Fibroblast of the aortic adventitia (primary cell): Measurements from ENCODE around the gene NPC1L1. TPM values are rescaled to one million over a fixed set of nuclear protein-coding genes. Genes with fewer than 3 reads are reported as not detected.

Experiments used
- DNase-seq: peaks from one replicate; pipeline ENCODE4 v3.0.0-alpha.2; 2010; ENCODE audit warnings: low read depth
- H3K4me3 ChIP-seq: 2 replicates; pipeline ENCODE4 v1.5.1; 2011; ENCODE audit warnings: low read depth, mild to moderate bottlenecking, control low read depth, low read length, moderate library complexity
- CTCF ChIP-seq: IDR thresholded peaks from 2 replicates; pipeline ENCODE4 v1.5.1; 2011; ENCODE audit warnings: mild to moderate bottlenecking, low read length, control low read depth, inconsistent platforms; ENCODE audit not compliant: insufficient read depth
- total RNA-seq: library from RNA; depleted of rRNA; stranded (reverse); fragments of >200 nt; gene quantifications from 2 replicates; pipeline ENCODE4 v1.2.3, GENCODE V29; 2012; ENCODE audit warnings: low replicate concordance

The NPC1L1 gene
- total RNA-seq, 1 donor: under 0.01 TPM

GRCh38 chr7:44470628-44471245 lies 70.4 kb downstream of the NPC1L1 start:
- TF ChIP-seq CTCF: no peak
- DNase-seq: no peak
- H3K4me3 ChIP-seq: no peak overlapping the region

DNA sequence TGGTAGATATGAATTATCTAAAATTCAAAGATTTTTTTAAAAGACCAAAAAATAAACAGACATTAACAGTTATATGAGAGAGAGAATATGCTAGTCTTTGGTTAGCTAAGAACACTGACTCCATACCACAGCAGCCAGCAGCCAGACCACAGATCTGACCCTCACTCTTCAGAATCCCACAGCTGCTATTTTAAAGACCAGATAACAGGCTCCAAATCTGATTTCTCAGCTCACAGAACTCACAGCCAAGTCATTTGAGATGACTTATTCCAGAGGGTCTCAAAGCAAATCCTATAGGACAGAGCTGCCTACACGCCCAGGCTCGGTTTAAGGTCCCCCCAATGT lies 71.0 kb downstream of the NPC1L1 start:
- DNase-seq: no peak
- no peak overlapping the region for H3K4me3 ChIP-seq
- TF ChIP-seq CTCF: no peak

DNA sequence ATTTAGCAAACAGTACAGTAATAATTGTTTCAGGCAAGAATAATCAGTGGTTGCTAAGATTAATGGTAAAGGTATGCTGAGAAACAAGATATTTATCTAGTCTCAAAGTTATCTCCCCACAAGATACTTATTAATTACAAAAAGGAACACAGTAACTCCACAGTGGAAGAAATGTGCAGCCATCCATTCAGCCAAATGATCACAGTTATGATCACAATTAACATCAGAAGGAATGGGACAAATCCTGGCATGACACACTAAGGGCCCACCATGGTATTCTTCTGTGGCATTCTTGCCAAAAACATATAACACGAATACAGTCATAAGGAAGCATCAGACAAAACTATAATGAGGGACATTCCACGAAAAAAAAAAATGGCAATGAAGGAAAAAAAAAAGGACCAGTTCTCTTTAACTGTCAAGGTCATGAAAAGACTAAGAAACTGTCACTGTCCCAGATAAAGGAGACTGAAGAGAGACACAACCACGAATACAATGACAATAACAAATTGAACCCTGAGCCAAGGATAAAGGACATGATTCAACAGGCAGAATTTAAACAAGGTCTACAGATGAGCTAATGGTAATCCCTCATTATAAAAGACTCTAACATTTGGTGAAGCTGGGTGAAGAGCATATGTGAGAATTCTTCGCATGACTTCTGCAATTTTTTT lies 71.5 kb downstream of the NPC1L1 start:
- TF ChIP-seq CTCF: no peak
- DNase-seq: no peak
- no peak overlapping the region for H3K4me3 ChIP-seq

GRCh38 chr7:44467217-44467548 lies 73.9 kb downstream of the NPC1L1 start:
- no peak for TF ChIP-seq CTCF
- H3K4me3 ChIP-seq: no peak overlapping the region
- DNase-seq: no peak

DNA sequence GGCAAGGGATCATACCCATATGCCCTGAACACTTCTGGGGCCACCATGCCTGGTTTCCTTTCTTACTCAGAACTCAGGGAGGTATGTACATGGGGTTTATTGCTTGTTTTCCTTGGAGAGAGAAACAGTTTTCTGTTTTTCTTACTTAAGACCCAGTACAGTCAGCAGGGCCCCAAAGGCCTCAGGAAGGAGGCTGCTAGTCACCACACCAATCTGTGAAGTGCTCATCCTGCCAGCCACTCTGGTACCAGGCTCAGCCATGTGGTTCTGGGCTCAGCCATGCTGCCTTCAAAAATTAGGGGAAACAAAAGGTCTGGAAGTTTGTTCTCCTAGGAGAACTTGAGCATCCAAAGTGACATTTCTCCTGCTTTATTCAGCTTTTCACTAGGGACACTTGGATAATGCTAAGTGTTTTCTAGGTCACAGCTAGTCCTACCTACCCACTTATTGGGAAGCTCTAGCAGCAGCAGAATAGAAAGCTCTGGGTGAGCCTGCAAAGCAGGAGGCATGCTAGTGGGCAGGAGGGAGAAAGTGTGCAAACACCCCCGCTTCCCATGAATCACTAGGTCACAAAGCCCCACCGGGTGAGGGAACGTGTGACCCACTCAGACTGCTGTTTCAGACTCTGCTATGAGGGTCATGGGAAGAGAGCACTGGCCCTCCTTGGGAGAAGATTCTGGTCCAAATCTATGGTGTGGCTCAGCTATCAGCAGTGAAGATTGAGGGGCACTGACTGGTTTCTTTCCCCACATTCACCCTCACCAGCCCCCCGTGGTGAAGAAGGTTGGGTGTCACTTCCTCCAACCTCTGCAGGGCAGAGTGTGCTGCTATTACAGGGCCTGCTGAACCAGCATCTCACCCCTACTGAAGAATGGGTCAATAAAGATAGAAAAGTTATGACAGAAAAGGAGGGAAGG lies 74.6 kb downstream of the NPC1L1 start:
- no peak for TF ChIP-seq CTCF
- no peak overlapping the region for H3K4me3 ChIP-seq
- DNase-seq: peak; percentile 56

DNA sequence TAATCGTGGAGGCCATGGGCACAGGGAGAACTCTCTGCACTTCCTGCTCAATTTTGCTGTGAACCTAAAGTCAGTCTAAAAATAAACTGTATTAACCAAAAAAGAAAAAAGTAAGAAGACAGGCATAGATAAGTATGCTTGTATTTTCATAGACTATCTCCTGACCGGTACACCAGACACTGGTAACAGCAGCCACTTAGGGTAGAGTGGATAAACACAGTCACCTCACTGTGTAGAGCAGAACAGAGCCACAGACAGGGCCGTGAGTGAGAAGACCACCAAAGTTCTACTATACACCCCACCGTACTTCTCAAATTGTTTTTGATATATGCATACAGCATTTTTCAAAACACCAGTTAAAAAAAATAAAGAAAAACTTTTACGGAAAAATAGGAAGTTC lies 75.6 kb downstream of the NPC1L1 start:
- no peak for TF ChIP-seq CTCF

More for the DNA sequence above, 75.6 kb downstream of the NPC1L1 start:
- DNase-seq: no peak
- H3K4me3 ChIP-seq: no peak overlapping the region
